ENCODE data around the gene CLASP1.

Gene CLASP1

GRCh38 chr2:121427187-121427689 is 222.0 kb downstream of the CLASP1 start:
- H3F3A ChIP-seq (ENCODE audit: insufficient read depth, low read length), result 0 out of 2 replicates have a peak, but pooled peaks cover 3% of the 10 kb centered on the region
- TF ChIP-seq EZH2 (IDR thresholded peaks at IDR 0.05; ENCODE audit: borderline replicate concordance, low read length), result no peak
- no peak for TF ChIP-seq CTCF (IDR thresholded peaks at IDR 0.05; ENCODE audit: low read length)
- H3K4me3 ChIP-seq (ENCODE audit: low read depth, low read length, poor library complexity, severe bottlenecking), result no peak overlapping the region
- H3K4me2 ChIP-seq (ENCODE audit: low read length), result no peak overlapping the region
- no peaks in the 10 kb centered on the region for H3K79me2 ChIP-seq (ENCODE audit: insufficient read depth, low read length)
- no peaks in the 10 kb centered on the region for H3K27me3 ChIP-seq (ENCODE audit: insufficient read depth, low read length)
- no peak overlapping the region for H3K27ac ChIP-seq (ENCODE audit: low read depth, low read length, poor library complexity, severe bottlenecking)
- no peaks in the 10 kb centered on the region for H3K4me1 ChIP-seq (ENCODE audit: insufficient read depth, low read length, severe bottlenecking)
- H3K36me3 ChIP-seq (ENCODE audit: insufficient read depth, low read length), result peaks cover 60% of the 10 kb centered on the region
- H2AFZ ChIP-seq (ENCODE audit: low read length), result no peak overlapping the region
- H4K20me1 ChIP-seq (ENCODE audit: insufficient read depth, low read length), result no peaks in the 10 kb centered on the region; the same call in 1 of the 2 replicates
- no peaks in the 10 kb centered on the region for H3K9me2 ChIP-seq (ENCODE audit: low read depth, low read length)
- no peak overlapping the region for H3K9ac ChIP-seq (ENCODE audit: low read length)
- H3K9me3 ChIP-seq (ENCODE audit: low read length), result no peaks in the 10 kb centered on the region

DNA sequence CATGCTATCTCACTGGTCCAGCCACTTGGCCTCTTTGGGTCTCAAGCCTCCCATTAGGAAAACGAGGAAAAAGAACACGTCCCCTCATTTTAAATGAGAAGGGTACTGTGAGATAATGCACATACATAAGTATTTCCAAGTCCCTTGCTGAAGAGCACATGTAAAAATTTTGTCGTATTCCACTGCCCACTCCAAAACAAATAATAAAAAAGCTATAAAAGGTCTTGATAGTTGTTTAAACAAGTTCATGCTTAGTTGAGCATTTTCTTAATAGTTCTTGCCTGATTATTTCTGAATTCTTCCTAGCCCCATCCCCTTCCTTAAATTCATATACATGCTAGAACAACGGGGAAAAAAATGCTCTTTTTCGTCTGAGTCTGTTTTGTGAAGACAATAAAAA is 228.8 kb downstream of the CLASP1 start:
- no peak overlapping the region for H3K4me2 ChIP-seq (ENCODE audit: low read length)
- no peak overlapping the region for H3K9ac ChIP-seq (ENCODE audit: low read length)
- no peak overlapping the region for H2AFZ ChIP-seq (ENCODE audit: low read length)
- H3K9me2 ChIP-seq (ENCODE audit: low read depth, low read length), result no peaks in the 10 kb centered on the region
- H3K27me3 ChIP-seq (ENCODE audit: insufficient read depth, low read length), result no peaks in the 10 kb centered on the region
- no peaks in the 10 kb centered on the region for H3F3A ChIP-seq (ENCODE audit: insufficient read depth, low read length)
- H3K4me1 ChIP-seq (ENCODE audit: insufficient read depth, low read length, severe bottlenecking), result no peaks in the 10 kb centered on the region
- no peak overlapping the region for H3K4me3 ChIP-seq (ENCODE audit: low read depth, low read length, poor library complexity, severe bottlenecking)
- H3K36me3 ChIP-seq (ENCODE audit: insufficient read depth, low read length), result peaks cover 71% of the 10 kb centered on the region
- no peak overlapping the region for H3K27ac ChIP-seq (ENCODE audit: low read depth, low read length, poor library complexity, severe bottlenecking)
- H4K20me1 ChIP-seq (ENCODE audit: insufficient read depth, low read length), result no peaks in the 10 kb centered on the region; the same call in 1 of the 2 replicates
- TF ChIP-seq EZH2 (IDR thresholded peaks at IDR 0.05; ENCODE audit: borderline replicate concordance, low read length) (no peak), CTCF (IDR thresholded peaks at IDR 0.05; ENCODE audit: low read length) (no peak)
- H3K9me3 ChIP-seq (ENCODE audit: low read length), result no peaks in the 10 kb centered on the region
- H3K79me2 ChIP-seq (ENCODE audit: insufficient read depth, low read length), result no peaks in the 10 kb centered on the region

DNA sequence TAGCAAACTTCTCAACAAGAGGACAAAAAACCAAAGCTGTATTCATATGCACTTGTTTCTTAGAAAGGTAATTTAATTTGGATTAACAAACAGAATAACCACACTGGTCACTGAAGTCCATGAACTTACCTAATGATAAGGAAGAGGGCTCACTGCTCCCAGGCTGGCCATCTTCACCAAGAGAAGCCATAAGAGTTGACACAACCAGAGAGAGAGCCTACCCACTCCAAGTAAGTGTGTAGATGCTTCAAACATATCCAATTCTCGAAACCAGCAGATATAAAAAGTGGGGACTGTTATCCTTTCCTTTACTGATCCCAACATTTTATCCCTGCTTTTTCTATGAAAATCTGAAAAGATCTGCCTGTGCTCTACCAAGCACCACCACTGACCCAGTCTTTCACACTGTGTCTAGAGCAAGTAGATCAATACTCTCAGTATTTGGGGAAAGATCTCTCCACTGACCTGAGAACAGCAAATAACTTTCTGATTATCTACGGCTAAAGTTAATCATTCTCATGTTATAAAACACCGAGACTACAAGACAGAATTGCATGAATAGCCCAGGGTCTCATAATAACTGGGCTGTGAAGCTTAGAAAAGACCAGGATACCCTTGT is 230.1 kb downstream of the CLASP1 start:
- no peaks in the 10 kb centered on the region for H3K9me3 ChIP-seq (ENCODE audit: low read length)
- TF ChIP-seq EZH2 (IDR thresholded peaks at IDR 0.05; ENCODE audit: borderline replicate concordance, low read length), result no peak
- no peak overlapping the region for H3K4me2 ChIP-seq (ENCODE audit: low read length)
- H3K36me3 ChIP-seq (ENCODE audit: insufficient read depth, low read length), result peaks cover 73% of the 10 kb centered on the region
- no peak overlapping the region for H2AFZ ChIP-seq (ENCODE audit: low read length)
- no peaks in the 10 kb centered on the region for H3K4me1 ChIP-seq (ENCODE audit: insufficient read depth, low read length, severe bottlenecking)
- H3K79me2 ChIP-seq (ENCODE audit: insufficient read depth, low read length), result no peaks in the 10 kb centered on the region
- no peaks in the 10 kb centered on the region; the same call in 1 of the 2 replicates for H4K20me1 ChIP-seq (ENCODE audit: insufficient read depth, low read length)
- no peaks in the 10 kb centered on the region for H3K27me3 ChIP-seq (ENCODE audit: insufficient read depth, low read length)
- H3K27ac ChIP-seq (ENCODE audit: low read depth, low read length, poor library complexity, severe bottlenecking), result no peak overlapping the region
- H3F3A ChIP-seq (ENCODE audit: insufficient read depth, low read length), result no peaks in the 10 kb centered on the region
- H3K9ac ChIP-seq (ENCODE audit: low read length), result no peak overlapping the region
- H3K9me2 ChIP-seq (ENCODE audit: low read depth, low read length), result no peaks in the 10 kb centered on the region
- H3K4me3 ChIP-seq (ENCODE audit: low read depth, low read length, poor library complexity, severe bottlenecking), result no peak overlapping the region

Data from OCI-LY1 (cell line).